Endothelial cell (in vitro differentiated cells): ENCODE measurements around the gene GHRL. TPM values are rescaled to one million over a fixed set of nuclear protein-coding genes. Genes with fewer than 3 reads are reported as not detected.

ENCODE experiments used
- DNase-seq: peaks from one replicate; pipeline ENCODE4 v3.0.0; 2021; ENCODE audit warnings: low spot score
- H3K27ac Mint-ChIP-seq: one replicate; pipeline ENCODE4 v1.8.0; 2021; ENCODE audit warnings: mixed read lengths, inconsistent platforms; ENCODE audit not compliant: unreplicated experiment
- H3K27me3 Mint-ChIP-seq: one replicate; pipeline ENCODE4 v1.8.0; 2021; ENCODE audit warnings: mild to moderate bottlenecking, moderate library complexity, mixed read lengths, inconsistent platforms; ENCODE audit not compliant: unreplicated experiment
- H3K36me3 Mint-ChIP-seq: one replicate; pipeline ENCODE4 v1.8.0; 2021; ENCODE audit warnings: mild to moderate bottlenecking, low read depth, mixed read lengths, inconsistent platforms; ENCODE audit not compliant: unreplicated experiment
- H3K4me1 Mint-ChIP-seq: one replicate; pipeline ENCODE4 v1.8.0; 2021; ENCODE audit warnings: mild to moderate bottlenecking, mixed read lengths, inconsistent platforms; ENCODE audit not compliant: unreplicated experiment
- H3K4me3 Mint-ChIP-seq: one replicate; pipeline ENCODE4 v1.8.0; 2021; ENCODE audit warnings: mild to moderate bottlenecking, mixed read lengths, inconsistent platforms; ENCODE audit not compliant: unreplicated experiment
- H3K9me3 Mint-ChIP-seq: one replicate; pipeline ENCODE4 v1.8.0; 2021; ENCODE audit warnings: mixed read lengths, inconsistent platforms; ENCODE audit not compliant: unreplicated experiment
- total RNA-seq: library from RNA; stranded (reverse); fragmentation: NEBNext Ultra II Directional; extraction: Animal tissue kit (Norgen Biotek cat#: 25700); gene quantifications from one replicate; pipeline ENCODE4 v1.2.1, GENCODE V29; 2021; ENCODE audit not compliant: unreplicated experiment
- TF ChIP-seq, protein P1 (sequence below): fragments of 200-600 bp; sonication (generic); IDR thresholded peaks from one replicate; pipeline ENCODE4 v1.5.0; 2021; ENCODE audit warnings: antibody characterized with exemption; ENCODE audit not compliant: unreplicated experiment

The GHRL gene
- total RNA-seq, 1 donor from 2014 or later: 0.62 TPM

DNA sequence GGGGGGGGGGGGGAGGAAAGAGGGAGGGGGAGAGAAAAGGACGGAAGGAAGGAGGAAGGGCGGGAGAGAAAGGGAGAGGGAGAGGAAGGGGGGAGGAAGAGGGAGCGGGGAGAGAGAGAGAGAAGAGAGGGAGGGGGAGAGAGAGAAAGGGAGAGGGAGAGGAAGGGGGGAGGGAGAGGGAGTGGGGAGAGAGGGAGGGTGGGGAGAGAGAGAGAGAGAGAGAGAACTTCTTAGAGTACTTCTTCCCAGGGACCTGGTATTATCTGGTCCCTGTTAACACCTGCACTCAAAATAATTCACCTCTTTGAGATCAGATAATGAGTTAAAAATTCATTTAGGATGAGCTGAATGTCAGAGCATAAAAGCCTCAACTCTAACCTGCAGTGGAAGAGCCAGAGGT, 27.1 kb upstream of the GHRL start:
- no peak for DNase-seq
- Mint-ChIP-seq H3K9me3 (no peaks in the 10 kb centered on the region), H3K4me1 (peaks cover 66% of the 10 kb centered on the region), H3K27ac (peak overlapping the region; percentile 95), H3K27me3 (peaks cover 11% of the 10 kb centered on the region), H3K36me3 (peaks cover 38% of the 10 kb centered on the region), H3K4me3 (peak overlapping the region; percentile 99)
- TF ChIP-seq, protein P1, sequence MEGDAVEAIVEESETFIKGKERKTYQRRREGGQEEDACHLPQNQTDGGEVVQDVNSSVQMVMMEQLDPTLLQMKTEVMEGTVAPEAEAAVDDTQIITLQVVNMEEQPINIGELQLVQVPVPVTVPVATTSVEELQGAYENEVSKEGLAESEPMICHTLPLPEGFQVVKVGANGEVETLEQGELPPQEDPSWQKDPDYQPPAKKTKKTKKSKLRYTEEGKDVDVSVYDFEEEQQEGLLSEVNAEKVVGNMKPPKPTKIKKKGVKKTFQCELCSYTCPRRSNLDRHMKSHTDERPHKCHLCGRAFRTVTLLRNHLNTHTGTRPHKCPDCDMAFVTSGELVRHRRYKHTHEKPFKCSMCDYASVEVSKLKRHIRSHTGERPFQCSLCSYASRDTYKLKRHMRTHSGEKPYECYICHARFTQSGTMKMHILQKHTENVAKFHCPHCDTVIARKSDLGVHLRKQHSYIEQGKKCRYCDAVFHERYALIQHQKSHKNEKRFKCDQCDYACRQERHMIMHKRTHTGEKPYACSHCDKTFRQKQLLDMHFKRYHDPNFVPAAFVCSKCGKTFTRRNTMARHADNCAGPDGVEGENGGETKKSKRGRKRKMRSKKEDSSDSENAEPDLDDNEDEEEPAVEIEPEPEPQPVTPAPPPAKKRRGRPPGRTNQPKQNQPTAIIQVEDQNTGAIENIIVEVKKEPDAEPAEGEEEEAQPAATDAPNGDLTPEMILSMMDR: no peak

DNA sequence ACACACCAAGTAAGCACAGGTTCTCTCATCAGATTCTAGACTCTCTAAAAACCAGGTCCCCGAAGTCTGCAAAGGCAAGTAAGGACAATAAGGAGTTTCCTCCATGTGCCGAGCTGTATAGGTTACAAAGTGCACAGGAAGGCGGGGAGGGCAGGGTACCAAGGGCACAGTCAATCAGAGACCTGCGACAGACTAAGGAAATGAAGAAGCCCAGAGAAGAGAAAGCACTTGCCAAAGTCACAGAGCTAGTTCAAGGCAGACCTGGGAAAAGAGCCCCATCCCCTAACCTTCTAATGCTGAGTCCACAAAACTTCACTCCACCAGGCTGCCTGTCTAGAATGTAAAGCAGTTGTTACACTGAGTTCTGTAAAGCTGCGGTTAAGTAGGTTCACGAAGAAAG, 26.5 kb upstream of the GHRL start:
- peaks cover 44% of the 10 kb centered on the region for H3K36me3 Mint-ChIP-seq
- H3K27me3 Mint-ChIP-seq: peaks cover 7% of the 10 kb centered on the region
- H3K4me3 Mint-ChIP-seq: peak overlapping the region; percentile 99
- peak overlapping the region; percentile 33 for H3K27ac Mint-ChIP-seq
- no peak for DNase-seq
- H3K4me1 Mint-ChIP-seq: peaks cover 65% of the 10 kb centered on the region
- no peaks in the 10 kb centered on the region for H3K9me3 Mint-ChIP-seq
- TF ChIP-seq, protein P1: no peak

DNA sequence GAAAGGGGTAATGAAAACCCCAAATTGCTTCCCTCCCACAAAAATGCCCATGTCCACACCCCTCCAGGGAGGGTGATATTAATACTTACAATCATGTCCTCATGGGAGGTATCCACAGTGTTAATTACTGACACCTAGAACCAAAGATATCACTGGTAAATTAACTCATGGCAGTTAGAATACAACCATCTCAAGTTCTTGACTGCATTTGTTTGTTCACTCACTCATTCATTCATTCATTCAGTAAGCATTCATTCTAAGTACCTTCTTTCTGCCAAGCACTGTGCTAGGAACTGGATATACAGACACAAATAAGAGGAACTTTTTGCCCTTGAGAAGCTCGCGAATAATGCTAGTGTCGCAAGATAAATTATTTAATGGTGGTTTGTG, 25.2 kb upstream of the GHRL start:
- DNase-seq: no peak
- peaks cover 6% of the 10 kb centered on the region for H3K27me3 Mint-ChIP-seq
- H3K4me1 Mint-ChIP-seq: peaks cover 63% of the 10 kb centered on the region
- no peak overlapping the region for H3K27ac Mint-ChIP-seq
- peak overlapping the region; percentile 99 for H3K4me3 Mint-ChIP-seq
- H3K36me3 Mint-ChIP-seq: peaks cover 54% of the 10 kb centered on the region
- TF ChIP-seq, protein P1: no peak
- H3K9me3 Mint-ChIP-seq: no peaks in the 10 kb centered on the region

DNA sequence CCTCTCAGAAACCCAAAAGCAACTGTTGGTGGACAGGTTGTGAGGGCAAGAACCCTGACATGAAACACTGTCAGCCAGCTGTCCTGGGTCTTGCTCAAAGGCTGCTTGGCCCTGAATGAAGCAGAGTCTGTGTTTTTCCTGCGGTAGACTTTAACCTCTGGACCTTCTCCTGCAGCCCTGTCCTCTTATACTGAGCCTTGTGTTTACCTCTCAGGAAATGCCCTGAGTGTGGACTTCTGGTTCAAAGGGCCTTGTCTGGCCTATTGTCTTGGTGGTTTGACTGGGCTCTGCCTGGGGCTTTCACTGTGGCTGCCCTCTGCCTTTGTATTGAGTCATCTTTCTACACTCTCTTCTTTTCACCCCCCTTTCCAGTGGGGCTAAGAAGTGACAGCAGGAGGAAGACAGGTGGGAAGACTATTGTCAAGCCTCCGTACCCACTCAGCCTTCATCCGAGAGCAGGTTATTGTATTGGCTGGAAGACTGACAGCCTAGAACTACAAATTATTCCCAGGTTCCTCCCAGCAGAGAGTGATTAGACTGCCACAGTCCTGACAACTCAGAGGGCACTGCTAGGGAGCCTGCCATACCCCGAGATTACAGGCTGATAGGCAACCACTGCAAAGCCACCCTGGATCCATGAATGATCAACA, 24.7 kb upstream of the GHRL start:
- TF ChIP-seq, protein P1: no peak
- Mint-ChIP-seq H3K36me3 (peaks cover 58% of the 10 kb centered on the region), H3K27me3 (peaks cover 6% of the 10 kb centered on the region), H3K27ac (peak overlapping the region; percentile 68), H3K4me3 (peak overlapping the region; percentile 53), H3K4me1 (peaks cover 67% of the 10 kb centered on the region), H3K9me3 (no peaks in the 10 kb centered on the region)
- no peak for DNase-seq

DNA sequence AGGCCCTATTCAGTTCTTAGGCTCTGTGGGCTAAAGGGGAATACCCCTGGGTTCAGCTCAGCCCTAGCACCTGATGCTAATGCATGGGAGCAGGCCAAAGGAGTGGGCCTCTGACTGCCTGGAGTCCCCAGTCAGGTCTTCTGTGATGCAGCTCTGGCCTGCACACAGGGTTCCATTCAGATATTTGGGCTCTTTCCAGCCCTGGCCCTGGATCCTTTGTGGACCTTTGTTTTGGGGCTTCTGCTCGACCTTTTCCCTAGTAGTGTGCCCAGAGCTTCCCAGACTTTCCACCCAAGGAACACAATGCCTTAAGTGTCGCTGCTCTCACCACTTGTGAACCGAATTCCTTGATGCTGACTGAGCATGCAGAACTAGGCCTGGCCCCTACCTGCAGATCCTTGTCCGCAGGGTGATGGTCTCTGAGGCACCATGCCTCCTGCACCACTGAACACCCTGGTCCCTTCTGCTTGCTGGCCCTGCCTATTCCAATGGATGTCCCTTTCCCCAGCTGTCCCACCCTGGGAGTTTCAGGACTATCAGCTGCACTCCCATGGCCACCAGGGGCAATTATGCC, 23.1 kb upstream of the GHRL start:
- peaks cover 8% of the 10 kb centered on the region for H3K27me3 Mint-ChIP-seq
- no peaks in the 10 kb centered on the region for H3K9me3 Mint-ChIP-seq
- H3K27ac Mint-ChIP-seq: no peak overlapping the region
- H3K36me3 Mint-ChIP-seq: peaks cover 72% of the 10 kb centered on the region
- H3K4me1 Mint-ChIP-seq: peaks cover 78% of the 10 kb centered on the region
- TF ChIP-seq, protein P1: no peak
- DNase-seq: no peak
- no peak overlapping the region for H3K4me3 Mint-ChIP-seq
